ENCODE results near the gene PEX11G.

Gene PEX11G

DNA sequence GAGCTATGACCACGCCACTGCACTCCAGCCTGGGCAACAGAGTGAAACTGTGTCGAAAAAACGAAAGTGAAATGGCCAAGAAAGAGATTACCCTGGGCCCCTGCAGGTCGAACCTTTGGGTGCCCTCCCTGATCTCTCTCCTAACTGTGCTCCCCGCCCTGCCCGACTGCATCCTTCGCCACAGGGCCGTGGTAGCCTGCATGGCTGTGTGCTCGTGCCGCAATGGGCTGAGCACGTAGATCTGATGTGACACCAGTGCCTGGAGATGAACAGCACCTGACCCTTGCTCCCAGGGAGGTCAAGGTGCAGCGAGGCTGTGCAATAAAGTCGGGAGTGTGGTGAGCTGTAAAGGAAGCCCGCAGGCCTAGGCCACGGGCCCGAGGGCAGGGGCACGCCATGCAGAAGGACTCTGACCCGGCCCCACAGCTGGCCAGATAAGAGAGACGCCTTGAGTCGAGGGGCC is 60.2 kb downstream of the PEX11G start:
- DNase-seq: no peak

DNA sequence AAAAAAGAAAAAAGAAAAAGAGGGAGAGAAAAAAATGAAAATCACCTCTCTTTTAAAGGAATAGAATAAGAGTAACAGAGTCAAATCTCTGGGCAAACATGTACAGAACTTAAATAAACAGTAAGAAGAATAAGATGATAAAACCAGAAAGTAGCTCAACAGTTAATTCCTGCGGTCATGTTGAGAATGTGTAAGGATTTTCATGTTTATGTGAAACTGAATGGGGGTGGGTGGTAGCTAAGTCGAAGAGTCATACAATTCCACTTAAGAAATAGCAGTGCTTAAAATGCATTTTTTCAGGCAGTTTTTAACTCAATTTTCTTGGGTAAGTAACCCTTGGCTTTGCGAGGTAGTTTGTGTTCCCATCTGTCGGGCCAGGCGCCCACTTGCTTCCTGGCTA is 60.9 kb downstream of the PEX11G start:
- no peak for DNase-seq

GRCh38 chr19:7426986-7427385 is 61.8 kb downstream of the PEX11G start:
- peak; percentile 28 for DNase-seq
